ENCODE results near the gene C16orf54. TPM values are rescaled to one million over a fixed set of nuclear protein-coding genes. Genes with fewer than 3 reads are reported as not detected.
"Not testable (repeated sequence)": the region's sequence is repeated elsewhere in the genome, so short reads cannot be mapped to it uniquely, and the experiment has no call there.

Gene C16orf54
- total RNA-seq, 1 experiment from 2014 or later: not detected

- Histone ChIP-seq H3K9me3 (ENCODE audit: insufficient read depth, low read depth) (no peaks in the 10 kb centered on the region), H3K4me1 (replicated peaks; ENCODE audit: insufficient read depth) (peaks cover 8% of the 10 kb centered on the region), H3K4me2 (no peak overlapping the region), H3K4me3 (no peak overlapping the region), H3K9me2 (ENCODE audit: insufficient read depth) (no peaks in the 10 kb centered on the region), H3K36me3 (ENCODE audit: low read depth) (no peaks in the 10 kb centered on the region), H2AFZ (no peak overlapping the region), H3F3A (ENCODE audit: insufficient read depth, low read depth) (peaks cover 16% of the 10 kb centered on the region; the same call in 1 of the 2 replicates), H4K20me1 (ENCODE audit: insufficient read depth) (no peaks in the 10 kb centered on the region), H3K79me2 (ENCODE audit: low read depth) (no peaks in the 10 kb centered on the region), H3K27me3 (ENCODE audit: insufficient read depth, low read depth) (no peaks in the 10 kb centered on the region), H3K27ac (no peak overlapping the region)
- TF ChIP-seq CTCF (conservative IDR thresholded peaks at IDR 0.05) (no peak), EZH2 (IDR thresholded peaks at IDR 0.05; ENCODE audit: low read depth) (no peak)
- no TSS peak for BruUV-seq (replicated peaks)
- ChIA-PET CTCF (no interaction called here), POLR2A (ENCODE audit: unreplicated experiment) (no interaction called here)
- DNase-seq: no peak
- intact Hi-C loops (cut with micrococcal nuclease; ENCODE audit: unreplicated experiment): no loop called here
Observed at GRCh38 chr16:29742683-29743275, 3.0 kb downstream of the C16orf54 start.

- H3K9me2 ChIP-seq (ENCODE audit: insufficient read depth); BruUV-seq (replicated peaks); H3K4me1 ChIP-seq (replicated peaks; ENCODE audit: insufficient read depth); H3K27me3 ChIP-seq (ENCODE audit: insufficient read depth, low read depth); POLR2A ChIA-PET (ENCODE audit: unreplicated experiment); intact Hi-C loops (cut with micrococcal nuclease; ENCODE audit: unreplicated experiment); H4K20me1 ChIP-seq (ENCODE audit: insufficient read depth); H3K9me3 ChIP-seq (ENCODE audit: insufficient read depth, low read depth); H2AFZ ChIP-seq; DNase-seq; H3K27ac ChIP-seq; H3K4me3 ChIP-seq; H3K4me2 ChIP-seq; H3K79me2 ChIP-seq (ENCODE audit: low read depth); H3K36me3 ChIP-seq (ENCODE audit: low read depth); CTCF ChIA-PET: not testable (repeated sequence)
- peaks cover 11% of the 10 kb centered on the region; the same call in 1 of the 2 replicates for H3F3A ChIP-seq (ENCODE audit: insufficient read depth, low read depth)
Observed at GRCh38 chr16:29740630-29741015, 5.2 kb downstream of the C16orf54 start.

- H3K4me2 ChIP-seq; H3K9me3 ChIP-seq (ENCODE audit: insufficient read depth, low read depth); H3K4me1 ChIP-seq (replicated peaks; ENCODE audit: insufficient read depth); H3K27ac ChIP-seq; H4K20me1 ChIP-seq (ENCODE audit: insufficient read depth); H3K79me2 ChIP-seq (ENCODE audit: low read depth); H3K36me3 ChIP-seq (ENCODE audit: low read depth); H3K27me3 ChIP-seq (ENCODE audit: insufficient read depth, low read depth); CTCF ChIA-PET; DNase-seq; intact Hi-C loops (cut with micrococcal nuclease; ENCODE audit: unreplicated experiment); H2AFZ ChIP-seq; H3K9me2 ChIP-seq (ENCODE audit: insufficient read depth); POLR2A ChIA-PET (ENCODE audit: unreplicated experiment); BruUV-seq (replicated peaks); H3K4me3 ChIP-seq: not testable (repeated sequence)
- H3F3A ChIP-seq (ENCODE audit: insufficient read depth, low read depth): peaks cover 11% of the 10 kb centered on the region; the same call in 1 of the 2 replicates
Observed at GRCh38 chr16:29739927-29740629, 5.7 kb downstream of the C16orf54 start.

- no TSS peak for BruUV-seq (replicated peaks)
- no peak overlapping the region for H2AFZ ChIP-seq
- no peak overlapping the region for H3K27ac ChIP-seq
- H3K9me2 ChIP-seq (ENCODE audit: insufficient read depth): no peaks in the 10 kb centered on the region
- no peaks in the 10 kb centered on the region for H3K79me2 ChIP-seq (ENCODE audit: low read depth)
- peak; percentile 62 to 66 for DNase-seq
- no peak for TF ChIP-seq CTCF (conservative IDR thresholded peaks at IDR 0.05)
- no peak for TF ChIP-seq EZH2 (IDR thresholded peaks at IDR 0.05; ENCODE audit: low read depth)
- intact Hi-C loops (cut with micrococcal nuclease; ENCODE audit: unreplicated experiment): no loop called here
- H3K9me3 ChIP-seq (ENCODE audit: insufficient read depth, low read depth): no peaks in the 10 kb centered on the region
- peaks cover 8% of the 10 kb centered on the region for H3K4me1 ChIP-seq (replicated peaks; ENCODE audit: insufficient read depth)
- no peaks in the 10 kb centered on the region for H3K27me3 ChIP-seq (ENCODE audit: insufficient read depth, low read depth)
- CTCF ChIA-PET: interaction anchor here (1.5 kb wide), 1 partner anchor 17 kb away, joined by 4 read pairs; no protein-coding TSS in a partner anchor
- H3F3A ChIP-seq (ENCODE audit: insufficient read depth, low read depth): peaks cover 11% of the 10 kb centered on the region; the same call in 1 of the 2 replicates
- H3K36me3 ChIP-seq (ENCODE audit: low read depth): no peaks in the 10 kb centered on the region
- H4K20me1 ChIP-seq (ENCODE audit: insufficient read depth): no peaks in the 10 kb centered on the region
- POLR2A ChIA-PET (ENCODE audit: unreplicated experiment): interaction anchor here (0.7 kb wide), 1 partner anchor 52 kb away, joined by 5 read pairs; no protein-coding TSS in a partner anchor
- no peak overlapping the region for H3K4me3 ChIP-seq
- H3K4me2 ChIP-seq: no peak overlapping the region
Observed at GRCh38 chr16:29738514-29738913, 7.3 kb downstream of the C16orf54 start.

Measured in PC-9 (cell line).